Vagina (tissue), 2 donors: ENCODE measurements around the gene CAMKMT. TPM values are rescaled to one million over a fixed set of nuclear protein-coding genes. Genes with fewer than 3 reads are reported as not detected.

Experiments
- DNase-seq, 2 donors: peaks; one replicate each; pipeline ENCODE4 v3.0.0-alpha.2; 2017; ENCODE audit errors: extremely low spot score in 2 of 2
- H3K27ac ChIP-seq: fragments of 200-600 bp; sonication (generic); one replicate; pipeline ENCODE4 v1.5.1; 2019
- H3K27me3 ChIP-seq: fragments of 200-600 bp; sonication (generic); one replicate; pipeline ENCODE4 v1.5.1; 2019
- H3K36me3 ChIP-seq, 2 donors: fragments of 200-600 bp; sonication (generic); one replicate each; pipeline ENCODE4 v1.5.1; 2017 to 2019
- H3K4me1 ChIP-seq: fragments of 200-600 bp; sonication (generic); one replicate; pipeline ENCODE4 v1.5.1; 2019
- H3K4me3 ChIP-seq, 2 donors: fragments of 200-600 bp; sonication (generic); 1 replicate in 1 of 2; 2 replicates in 1 of 2; pipeline ENCODE4 v1.5.1; 2016 to 2019
- H3K9me3 ChIP-seq: fragments of 200-600 bp; sonication (generic); one replicate; pipeline ENCODE4 v1.5.1; 2019
- POLR2A ChIP-seq, 2 donors: fragments of 450-650 bp; IDR thresholded peaks; one replicate each; pipeline ENCODE4 v1.6.1; 2017; ENCODE audit warnings: antibody characterized with exemption in 2 of 2, mild to moderate bottlenecking in 2 of 2, moderate library complexity in 2 of 2
- POLR2AphosphoS5 ChIP-seq, 2 donors: sonication (generic); formaldehyde crosslinking; IDR thresholded peaks; one replicate each; pipeline ENCODE4 v1.9.0; 2017; ENCODE audit warnings: antibody characterized with exemption in 2 of 2, mild to moderate bottlenecking in 2 of 2, low read depth in 1 of 2; ENCODE audit not compliant: insufficient read depth in 1 of 2
- intact Hi-C: fragments of 100-400 bp; cut with DNase I; formaldehyde crosslinking; loops from one replicate; pipeline ENCODE4 v1.15.1; 2023
- total RNA-seq: library from RNA; depleted of rRNA; stranded (reverse); fragments of >200 nt; gene quantifications from one replicate; pipeline ENCODE4 v1.2.3, GENCODE V29; 2016
- TF ChIP-seq, protein P1 (sequence below), 3 experiments: fragments of 450-650 bp in 2 of 3; fragments of 200-600 bp in 1 of 3; sonication (generic) in 1 of 3; IDR thresholded peaks; one replicate each; pipeline ENCODE4 v1.5.1; 2017 to 2019; ENCODE audit warnings: antibody characterized with exemption in 3 of 3, mild to moderate bottlenecking in 2 of 3, moderate library complexity in 2 of 3

CAMKMT gene
- total RNA-seq, 1 donor from 2014 or later: 21.1 TPM

DNA sequence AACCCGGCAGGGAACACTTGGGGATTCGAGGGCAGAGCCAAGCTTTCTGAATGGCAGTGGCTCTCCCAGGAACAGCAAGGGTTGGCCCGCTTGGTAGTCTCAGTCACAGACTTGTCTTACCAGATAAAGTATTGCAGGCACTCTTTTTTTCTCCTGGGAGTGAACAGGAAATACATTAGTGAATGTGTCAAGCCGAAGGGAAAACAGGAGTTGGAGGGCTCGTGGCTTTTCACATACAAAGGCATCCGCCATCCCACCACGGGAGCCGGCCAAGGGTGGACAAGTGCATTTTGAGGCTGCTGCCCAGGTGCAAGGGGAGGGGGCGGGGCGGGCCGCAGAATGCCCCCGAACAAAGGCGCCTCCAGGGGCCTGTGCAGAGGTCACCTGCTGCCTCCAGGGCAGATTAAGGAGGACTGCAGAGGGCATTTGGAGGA lies 416.5 kb downstream of the CAMKMT start:
- intact Hi-C loops: no loop called here
- no peaks in the 10 kb centered on the region for H3K9me3 ChIP-seq
- TF ChIP-seq POLR2A (IDR thresholded peaks at IDR 0.05) (no peak), POLR2AphosphoS5 (IDR thresholded peaks at IDR 0.05; ENCODE audit: insufficient read depth in 1 of 2, low read depth in 1 of 2) (no peak)
- TF ChIP-seq, protein P1, sequence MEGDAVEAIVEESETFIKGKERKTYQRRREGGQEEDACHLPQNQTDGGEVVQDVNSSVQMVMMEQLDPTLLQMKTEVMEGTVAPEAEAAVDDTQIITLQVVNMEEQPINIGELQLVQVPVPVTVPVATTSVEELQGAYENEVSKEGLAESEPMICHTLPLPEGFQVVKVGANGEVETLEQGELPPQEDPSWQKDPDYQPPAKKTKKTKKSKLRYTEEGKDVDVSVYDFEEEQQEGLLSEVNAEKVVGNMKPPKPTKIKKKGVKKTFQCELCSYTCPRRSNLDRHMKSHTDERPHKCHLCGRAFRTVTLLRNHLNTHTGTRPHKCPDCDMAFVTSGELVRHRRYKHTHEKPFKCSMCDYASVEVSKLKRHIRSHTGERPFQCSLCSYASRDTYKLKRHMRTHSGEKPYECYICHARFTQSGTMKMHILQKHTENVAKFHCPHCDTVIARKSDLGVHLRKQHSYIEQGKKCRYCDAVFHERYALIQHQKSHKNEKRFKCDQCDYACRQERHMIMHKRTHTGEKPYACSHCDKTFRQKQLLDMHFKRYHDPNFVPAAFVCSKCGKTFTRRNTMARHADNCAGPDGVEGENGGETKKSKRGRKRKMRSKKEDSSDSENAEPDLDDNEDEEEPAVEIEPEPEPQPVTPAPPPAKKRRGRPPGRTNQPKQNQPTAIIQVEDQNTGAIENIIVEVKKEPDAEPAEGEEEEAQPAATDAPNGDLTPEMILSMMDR (IDR thresholded peaks at IDR 0.05): no peak

DNA sequence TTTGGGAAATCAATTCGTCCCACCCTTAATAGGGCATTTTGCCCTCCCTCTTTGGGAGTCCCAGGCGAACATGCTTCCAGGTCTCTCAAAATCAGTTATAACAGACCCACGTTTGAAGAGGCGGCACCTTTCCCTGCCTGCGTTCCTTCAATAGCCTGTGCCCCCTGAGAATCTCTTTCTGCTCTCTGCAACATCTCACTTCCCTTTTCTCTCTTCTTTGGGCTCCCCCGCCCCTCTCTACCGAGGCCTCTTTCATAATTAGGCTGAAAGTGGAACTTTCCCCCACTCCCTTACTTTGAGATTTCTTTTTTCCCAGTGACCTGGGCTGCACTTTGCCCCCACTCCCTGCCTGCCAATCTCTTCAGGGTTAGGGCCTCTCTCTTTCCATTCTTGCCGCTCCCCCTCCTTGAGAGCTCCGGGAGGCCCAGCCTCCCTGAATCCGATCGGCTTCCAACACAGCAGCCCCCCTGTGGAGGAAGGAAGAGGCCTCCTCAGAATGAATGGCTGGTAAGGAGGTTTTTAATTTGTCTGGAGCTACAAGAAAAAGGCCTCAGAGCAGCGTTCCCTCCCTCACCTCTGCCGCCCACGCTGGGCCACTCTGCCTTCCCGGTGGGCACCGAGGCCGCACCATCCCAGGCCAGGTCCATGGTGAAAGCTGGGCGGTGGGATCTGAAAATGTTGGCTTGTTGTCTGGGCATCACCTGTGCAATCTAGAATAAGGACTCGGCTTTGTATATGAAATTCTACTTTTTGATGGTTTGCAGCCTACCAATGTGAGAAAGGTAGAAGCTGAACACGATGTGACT lies 417.1 kb downstream of the CAMKMT start:
- Histone ChIP-seq H3K36me3 (no peaks in the 10 kb centered on the region), H3K27me3 (no peaks in the 10 kb centered on the region), H3K9me3 (no peaks in the 10 kb centered on the region), H3K4me3 (no peak overlapping the region), H3K27ac (no peak overlapping the region), H3K4me1 (no peaks in the 10 kb centered on the region)
- intact Hi-C loops: no loop called here
- TF ChIP-seq POLR2A (IDR thresholded peaks at IDR 0.05): no peak
- TF ChIP-seq, protein P1 (IDR thresholded peaks at IDR 0.05): no peak
- no peak for TF ChIP-seq POLR2AphosphoS5 (IDR thresholded peaks at IDR 0.05; ENCODE audit: insufficient read depth in 1 of 2, low read depth in 1 of 2)
- DNase-seq: no peak

More for the DNA sequence above, 416.5 kb downstream of the CAMKMT start:
- Histone ChIP-seq H3K4me3 (no peak overlapping the region), H3K27ac (no peak overlapping the region), H3K27me3 (no peaks in the 10 kb centered on the region), H3K36me3 (no peaks in the 10 kb centered on the region), H3K4me1 (no peaks in the 10 kb centered on the region)
- no peak for DNase-seq

DNA sequence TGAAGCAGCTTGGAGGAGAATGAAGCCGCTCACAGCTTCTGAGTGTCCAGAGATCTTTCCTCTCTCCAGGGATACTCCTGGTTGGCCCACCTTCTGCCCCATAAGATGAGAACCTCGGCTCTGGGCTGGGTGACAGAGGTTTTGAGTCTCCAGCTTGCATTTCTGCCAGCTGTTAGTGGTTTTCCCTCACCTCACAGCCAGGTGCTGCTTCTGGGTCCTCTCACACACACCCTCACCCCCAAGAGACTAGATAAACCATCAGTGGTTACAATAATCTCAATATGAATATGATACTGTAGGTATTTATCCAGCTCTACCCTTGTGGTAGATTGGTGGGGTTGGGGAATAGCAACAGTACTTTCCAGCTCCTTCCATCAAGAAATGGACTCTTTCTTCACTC lies 418.0 kb downstream of the CAMKMT start:
- TF ChIP-seq POLR2AphosphoS5 (IDR thresholded peaks at IDR 0.05; ENCODE audit: insufficient read depth in 1 of 2, low read depth in 1 of 2) (no peak), POLR2A (IDR thresholded peaks at IDR 0.05) (no peak)
- TF ChIP-seq, protein P1 (IDR thresholded peaks at IDR 0.05): no peak
- H3K27ac ChIP-seq: no peak overlapping the region
- no peaks in the 10 kb centered on the region for H3K36me3 ChIP-seq
- H3K4me3 ChIP-seq: no peak overlapping the region
- intact Hi-C loops: no loop called here
- no peaks in the 10 kb centered on the region for H3K9me3 ChIP-seq
- H3K27me3 ChIP-seq: no peaks in the 10 kb centered on the region
- H3K4me1 ChIP-seq: no peaks in the 10 kb centered on the region
- no peak for DNase-seq

DNA sequence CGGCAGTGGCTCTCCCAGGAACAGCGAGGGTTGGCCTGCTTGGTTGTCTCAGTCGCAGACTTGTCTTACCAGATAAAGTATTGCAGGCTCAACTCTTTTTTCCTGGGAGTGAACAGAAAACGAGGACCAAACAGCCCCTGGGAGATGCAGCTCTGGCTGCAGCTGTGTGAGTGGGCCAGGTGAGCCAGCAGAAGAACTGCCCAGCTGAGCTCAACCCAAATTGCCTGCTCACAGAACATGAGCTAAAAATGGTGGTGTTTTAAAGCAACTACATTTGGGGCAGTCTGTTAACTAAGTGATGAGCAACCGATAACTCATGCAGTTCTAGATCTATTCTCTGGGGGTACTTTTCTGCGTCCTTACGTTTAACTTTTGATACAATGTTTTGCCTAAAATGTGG lies 418.7 kb downstream of the CAMKMT start:
- H3K4me3 ChIP-seq: no peak overlapping the region
- TF ChIP-seq, protein P1 (IDR thresholded peaks at IDR 0.05): no peak
- no peak for TF ChIP-seq POLR2AphosphoS5 (IDR thresholded peaks at IDR 0.05; ENCODE audit: insufficient read depth in 1 of 2, low read depth in 1 of 2)
- no peak overlapping the region for H3K27ac ChIP-seq
- H3K9me3 ChIP-seq: no peaks in the 10 kb centered on the region
- no peaks in the 10 kb centered on the region for H3K36me3 ChIP-seq
- DNase-seq: no peak
- intact Hi-C loops: no loop called here
- no peaks in the 10 kb centered on the region for H3K4me1 ChIP-seq
- no peaks in the 10 kb centered on the region for H3K27me3 ChIP-seq

DNA sequence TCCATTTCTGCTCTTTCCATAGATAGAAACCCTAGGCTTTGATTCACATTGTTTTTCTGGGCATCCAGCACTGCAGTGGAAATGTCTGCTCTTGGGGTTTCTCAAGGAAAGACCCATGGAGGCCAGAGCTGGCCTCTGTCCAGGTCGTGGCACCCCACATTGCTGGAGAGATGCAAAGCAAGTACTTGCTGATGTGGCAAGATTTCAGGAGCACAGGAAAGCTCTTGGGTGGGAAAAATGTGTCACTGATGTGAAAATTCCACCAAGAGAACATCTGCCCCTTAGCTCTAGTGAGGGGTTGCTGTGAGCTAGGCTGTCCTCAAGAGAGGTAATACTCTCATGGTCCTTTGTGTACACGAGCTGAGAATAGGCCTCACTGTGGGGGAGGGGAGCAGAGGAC lies 423.7 kb downstream of the CAMKMT start:
- Histone ChIP-seq H3K4me1 (no peaks in the 10 kb centered on the region), H3K27me3 (no peaks in the 10 kb centered on the region), H3K27ac (no peak overlapping the region), H3K4me3 (no peak overlapping the region), H3K36me3 (no peaks in the 10 kb centered on the region), H3K9me3 (no peaks in the 10 kb centered on the region)
- intact Hi-C loops: no loop called here
- DNase-seq: no peak
- TF ChIP-seq POLR2AphosphoS5 (IDR thresholded peaks at IDR 0.05; ENCODE audit: insufficient read depth in 1 of 2, low read depth in 1 of 2): no peak
- TF ChIP-seq POLR2A (IDR thresholded peaks at IDR 0.05): no peak
- TF ChIP-seq, protein P1 (IDR thresholded peaks at IDR 0.05): no peak
